Esophagus squamous epithelium (tissue), 4 donors: ENCODE data around the gene CD180.

Experiments used
- POLR2A ChIP-seq, 4 donors: fragments of 450-650 bp; IDR thresholded peaks; one replicate each; pipeline ENCODE4 v1.6.1; 2017; ENCODE audit warnings: antibody characterized with exemption in 4 of 4, mild to moderate bottlenecking in 4 of 4, moderate library complexity in 3 of 4
- TF ChIP-seq, protein P1 (sequence below), 6 experiments: fragments of 450-650 bp in 4 of 6; fragments of 200-600 bp in 2 of 6; sonication (generic) in 2 of 6; IDR thresholded peaks; one replicate each; pipeline ENCODE4 v1.5.1; 2016 to 2019; ENCODE audit warnings: antibody characterized with exemption in 6 of 6, mild to moderate bottlenecking in 4 of 6, moderate library complexity in 4 of 6

DNA sequence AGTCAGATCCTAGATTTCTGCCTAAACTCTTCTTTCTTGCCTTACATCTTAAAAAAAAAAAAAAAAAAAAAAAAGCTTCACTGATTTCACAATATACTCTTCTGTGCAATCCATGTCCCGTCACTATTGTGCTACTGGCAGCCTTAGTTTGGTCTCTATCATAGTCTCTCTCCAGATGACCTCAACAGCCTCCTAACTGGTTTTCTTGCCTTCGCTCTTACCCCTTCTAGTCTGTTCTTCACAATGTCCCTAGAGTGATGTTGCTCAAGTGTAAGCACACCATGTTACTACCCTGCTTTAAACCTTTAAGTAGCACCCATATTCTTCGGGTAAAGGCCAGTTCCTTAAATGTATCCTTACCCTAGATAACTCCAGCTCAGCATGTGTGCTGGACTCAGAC lies 25.8 kb downstream of the CD180 start:
- TF ChIP-seq, protein P1, sequence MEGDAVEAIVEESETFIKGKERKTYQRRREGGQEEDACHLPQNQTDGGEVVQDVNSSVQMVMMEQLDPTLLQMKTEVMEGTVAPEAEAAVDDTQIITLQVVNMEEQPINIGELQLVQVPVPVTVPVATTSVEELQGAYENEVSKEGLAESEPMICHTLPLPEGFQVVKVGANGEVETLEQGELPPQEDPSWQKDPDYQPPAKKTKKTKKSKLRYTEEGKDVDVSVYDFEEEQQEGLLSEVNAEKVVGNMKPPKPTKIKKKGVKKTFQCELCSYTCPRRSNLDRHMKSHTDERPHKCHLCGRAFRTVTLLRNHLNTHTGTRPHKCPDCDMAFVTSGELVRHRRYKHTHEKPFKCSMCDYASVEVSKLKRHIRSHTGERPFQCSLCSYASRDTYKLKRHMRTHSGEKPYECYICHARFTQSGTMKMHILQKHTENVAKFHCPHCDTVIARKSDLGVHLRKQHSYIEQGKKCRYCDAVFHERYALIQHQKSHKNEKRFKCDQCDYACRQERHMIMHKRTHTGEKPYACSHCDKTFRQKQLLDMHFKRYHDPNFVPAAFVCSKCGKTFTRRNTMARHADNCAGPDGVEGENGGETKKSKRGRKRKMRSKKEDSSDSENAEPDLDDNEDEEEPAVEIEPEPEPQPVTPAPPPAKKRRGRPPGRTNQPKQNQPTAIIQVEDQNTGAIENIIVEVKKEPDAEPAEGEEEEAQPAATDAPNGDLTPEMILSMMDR (IDR thresholded peaks at IDR 0.05) = no peak
- no peak for TF ChIP-seq POLR2A (IDR thresholded peaks at IDR 0.05)
